GM18951 (cell line): ENCODE data around the gene FARP2.
"Not testable (repeated sequence)": the region's sequence is repeated elsewhere in the genome, so short reads cannot be mapped to it uniquely, and the experiment has no call there.

Experiments
- POLR2A ChIP-seq: IDR thresholded peaks from 4 replicates; pipeline ENCODE4 v1.6.1; 2011; ENCODE audit warnings: mild to moderate bottlenecking; ENCODE audit not compliant: insufficient read length, insufficient read depth; ENCODE audit errors: extremely low read depth
- in situ Hi-C: fragments of 300-500 bp; cut with MboI; formaldehyde crosslinking; loops from one replicate; pipeline ENCODE4 v1.12.0; 2022; ENCODE audit warnings: low sequenced_read_pairs, mixed read lengths, inconsistent platforms; ENCODE audit not compliant: unreplicated experiment

The FARP2 gene

GRCh38 chr2:241451840-241452506 is 95.9 kb downstream of the FARP2 start:
- TF ChIP-seq POLR2A, result no peak
- in situ Hi-C loops, result no loop called here

- in situ Hi-C loops, result not testable (repeated sequence)
These were observed 97.8 kb downstream of the FARP2 start for GRCh38 chr2:241453919-241454318.

- in situ Hi-C loops, result no loop called here
- TF ChIP-seq POLR2A, result no peak
These were observed 98.9 kb downstream of the FARP2 start for GRCh38 chr2:241454837-241455485.

GRCh38 chr2:241456546-241456945 is 100.5 kb downstream of the FARP2 start:
- no peak for TF ChIP-seq POLR2A
- in situ Hi-C loops, result no loop called here

GRCh38 chr2:241458687-241459086 is 102.6 kb downstream of the FARP2 start:
- in situ Hi-C loops, result no loop called here
- no peak for TF ChIP-seq POLR2A

GRCh38 chr2:241459520-241459919 is 103.4 kb downstream of the FARP2 start:
- in situ Hi-C loops, result no loop called here
- no peak for TF ChIP-seq POLR2A

- TF ChIP-seq POLR2A, result no peak
- in situ Hi-C loops, result no loop called here
These were observed 104.5 kb downstream of the FARP2 start for GRCh38 chr2:241460631-241461030.

- in situ Hi-C loops, result no loop called here
- no peak for TF ChIP-seq POLR2A
These were observed 105.9 kb downstream of the FARP2 start for GRCh38 chr2:241461693-241462677.

GRCh38 chr2:241463276-241464135 is 107.4 kb downstream of the FARP2 start:
- in situ Hi-C loops, result no loop called here
- no peak for TF ChIP-seq POLR2A

- in situ Hi-C loops, result no loop called here
- no peak for TF ChIP-seq POLR2A
These were observed 109.5 kb downstream of the FARP2 start for GRCh38 chr2:241465543-241465942.

- TF ChIP-seq POLR2A, result no peak
- in situ Hi-C loops, result no loop called here
These were observed 110.1 kb downstream of the FARP2 start for GRCh38 chr2:241466230-241466629.

GRCh38 chr2:241467777-241468475 is 111.8 kb downstream of the FARP2 start:
- in situ Hi-C loops, result no loop called here

GRCh38 chr2:241468476-241468781 is 112.3 kb downstream of the FARP2 start:
- in situ Hi-C loops, result no loop called here
- TF ChIP-seq POLR2A, result no peak

More at GRCh38 chr2:241467777-241468475, 111.8 kb downstream of the FARP2 start:
- TF ChIP-seq POLR2A, result no peak
